Activated CD4-positive, alpha-beta T cell treated with anti-CD3 and anti-CD28 coated beads, Interleukin-2, amount 50 U/mL, for 16 hours (primary cell): ENCODE results near the gene PCDH15.

Experiments used
- DNase-seq: peaks from one replicate; pipeline ENCODE4 v3.0.0-alpha.2; 2020

The PCDH15 gene

GRCh38 chr10:54363390-54363789 is 437.6 kb downstream of the PCDH15 start:
- no peak for DNase-seq

GRCh38 chr10:54342058-54342457 is 459.0 kb downstream of the PCDH15 start:
- no peak for DNase-seq

- no peak for DNase-seq
These were observed 465.7 kb downstream of the PCDH15 start for GRCh38 chr10:54335296-54335695.

- no peak for DNase-seq
These were observed 481.7 kb downstream of the PCDH15 start for GRCh38 chr10:54319341-54319740.

GRCh38 chr10:54318470-54318869 is 482.6 kb downstream of the PCDH15 start:
- DNase-seq = no peak

GRCh38 chr10:54314430-54314829 is 486.6 kb downstream of the PCDH15 start:
- no peak for DNase-seq

GRCh38 chr10:54284526-54285193 is 516.4 kb downstream of the PCDH15 start:
- no peak for DNase-seq

- DNase-seq = no peak
These were observed 519.0 kb downstream of the PCDH15 start for GRCh38 chr10:54282012-54282411.

- DNase-seq = no peak
These were observed 534.6 kb downstream of the PCDH15 start for GRCh38 chr10:54266395-54266794.

GRCh38 chr10:54262726-54263125 is 538.3 kb downstream of the PCDH15 start:
- DNase-seq = no peak

- DNase-seq = no peak
These were observed 541.9 kb downstream of the PCDH15 start for GRCh38 chr10:54259104-54259503.

- DNase-seq = no peak
These were observed 566.2 kb downstream of the PCDH15 start for GRCh38 chr10:54234832-54235231.

- DNase-seq = no peak
These were observed 597.6 kb downstream of the PCDH15 start for GRCh38 chr10:54203401-54203800.

- no peak for DNase-seq
These were observed 603.0 kb downstream of the PCDH15 start for GRCh38 chr10:54198051-54198450.

GRCh38 chr10:54194806-54195205 is 606.2 kb downstream of the PCDH15 start:
- no peak for DNase-seq

GRCh38 chr10:54159924-54160323 is 641.1 kb downstream of the PCDH15 start:
- DNase-seq = no peak

- DNase-seq = no peak
These were observed 652.5 kb downstream of the PCDH15 start for GRCh38 chr10:54148508-54148907.

- no peak for DNase-seq
These were observed 661.1 kb downstream of the PCDH15 start for GRCh38 chr10:54139819-54140428.

- no peak for DNase-seq
These were observed 663.6 kb downstream of the PCDH15 start for GRCh38 chr10:54137396-54137795.

- no peak for DNase-seq
These were observed 667.8 kb downstream of the PCDH15 start for GRCh38 chr10:54133203-54133602.

- DNase-seq = no peak
These were observed 669.2 kb downstream of the PCDH15 start for GRCh38 chr10:54131833-54132232.

- no peak for DNase-seq
These were observed 670.6 kb downstream of the PCDH15 start for GRCh38 chr10:54130394-54130793.

GRCh38 chr10:54125098-54125747 is 675.8 kb downstream of the PCDH15 start:
- no peak for DNase-seq

GRCh38 chr10:54124209-54124885 is 676.7 kb downstream of the PCDH15 start:
- DNase-seq = no peak
